Measurements from ENCODE around the gene KLHDC7B. TPM values are rescaled to one million over a fixed set of nuclear protein-coding genes. Genes with fewer than 3 reads are reported as not detected.

Gene KLHDC7B
- total RNA-seq, 5 donors from 2014 or later (not counting 1 experiment from before 2014, with no cell fraction given): 3.7 to 6.7 (median 5.4) TPM

DNA sequence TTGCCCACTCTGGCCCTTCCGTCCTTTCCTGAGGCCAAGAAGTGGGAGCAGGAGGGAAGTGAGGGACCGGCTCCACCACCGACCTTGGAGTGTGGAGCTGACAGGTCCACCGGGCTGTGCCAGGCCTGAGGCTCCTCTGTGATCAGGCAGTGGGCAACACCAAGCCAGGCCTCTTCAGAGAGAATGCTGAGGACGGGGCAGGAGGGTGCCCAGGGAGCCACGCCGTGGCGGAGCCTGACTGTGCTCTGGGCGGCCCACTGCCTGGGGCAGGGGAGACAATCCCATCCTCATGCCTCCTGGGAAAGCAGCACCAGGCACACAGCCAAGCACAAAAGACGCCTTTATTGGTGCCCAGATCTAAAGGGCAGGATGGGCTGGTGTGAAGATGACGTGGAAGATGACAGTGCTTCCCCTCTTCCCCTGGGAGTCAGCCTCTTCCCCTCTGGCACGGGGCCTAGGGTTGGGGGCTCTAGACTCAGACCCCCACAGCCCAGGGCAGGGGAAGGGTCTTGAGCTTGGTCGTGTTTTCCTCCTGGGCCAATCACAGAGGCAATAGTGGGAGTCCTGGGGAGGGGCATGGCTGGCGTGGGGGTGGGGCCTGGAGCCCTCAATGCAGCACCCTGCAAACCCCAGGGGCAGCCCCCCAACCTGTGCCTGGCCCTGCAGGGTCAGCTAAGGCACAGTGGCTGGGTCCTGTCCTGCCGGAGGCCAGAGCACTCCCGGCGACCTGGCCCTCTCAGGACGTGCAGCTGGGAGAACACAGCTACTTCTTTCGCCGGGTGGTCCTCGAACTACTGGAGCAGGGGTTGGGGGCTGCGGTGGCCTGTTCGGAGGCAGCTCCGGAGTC lies 42.8 kb upstream of the KLHDC7B start:
- Mint-ChIP-seq H3K36me3 (no peaks in the 10 kb centered on the region), H3K27me3 (no peaks in the 10 kb centered on the region), H3K27ac (no peak overlapping the region), H3K4me3 (no peak overlapping the region), H3K9me3 (no peaks in the 10 kb centered on the region), H3K4me1 (peaks cover 9 to 11% (median 9%) of the 10 kb centered on the region in 3 donors)
- POLR2A ChIA-PET: no interaction called here
- peaks cover 13 to 33% of the 10 kb centered on the region in 2 donors for H3K36me3 ChIP-seq (ENCODE audit: control insufficient read depth in 2 of 2, extremely low read depth in 1 of 2, insufficient read depth in 1 of 2, low read length in 1 of 2)
- CTCF ChIA-PET: interaction anchor here in 1 of 2 donors (1.1 kb wide), 1 partner anchor 250 kb away, joined by 3 read pairs; no protein-coding TSS in a partner anchor
- H3K9me3 ChIP-seq: no peaks in the 10 kb centered on the region
- no peak overlapping the region for H3K4me3 ChIP-seq (ENCODE audit: control insufficient read depth in 1 of 2, extremely low read depth in 1 of 2, low read length in 1 of 2)
- peaks cover 4 to 33% of the 10 kb centered on the region in 2 experiments for H3K4me1 ChIP-seq (ENCODE audit: control insufficient read depth in 1 of 2, extremely low read depth in 1 of 2, insufficient read depth in 2 of 2, low read length in 2 of 2)
- no peak overlapping the region for H3K27ac ChIP-seq (ENCODE audit: low read length)
- no peak for ATAC-seq (replicated peaks in 1 of 4)
- no peak for DNase-seq
- 96% methylated on average over 19 of the region's 24 CpGs for WGBS (ENCODE audit: insufficient coverage)
- no peaks in the 10 kb centered on the region for H3K27me3 ChIP-seq (replicated peaks in 1 of 2; ENCODE audit: control insufficient read depth in 2 of 2, extremely low read depth in 1 of 2, insufficient read depth in 2 of 2, low read length in 1 of 2)

DNA sequence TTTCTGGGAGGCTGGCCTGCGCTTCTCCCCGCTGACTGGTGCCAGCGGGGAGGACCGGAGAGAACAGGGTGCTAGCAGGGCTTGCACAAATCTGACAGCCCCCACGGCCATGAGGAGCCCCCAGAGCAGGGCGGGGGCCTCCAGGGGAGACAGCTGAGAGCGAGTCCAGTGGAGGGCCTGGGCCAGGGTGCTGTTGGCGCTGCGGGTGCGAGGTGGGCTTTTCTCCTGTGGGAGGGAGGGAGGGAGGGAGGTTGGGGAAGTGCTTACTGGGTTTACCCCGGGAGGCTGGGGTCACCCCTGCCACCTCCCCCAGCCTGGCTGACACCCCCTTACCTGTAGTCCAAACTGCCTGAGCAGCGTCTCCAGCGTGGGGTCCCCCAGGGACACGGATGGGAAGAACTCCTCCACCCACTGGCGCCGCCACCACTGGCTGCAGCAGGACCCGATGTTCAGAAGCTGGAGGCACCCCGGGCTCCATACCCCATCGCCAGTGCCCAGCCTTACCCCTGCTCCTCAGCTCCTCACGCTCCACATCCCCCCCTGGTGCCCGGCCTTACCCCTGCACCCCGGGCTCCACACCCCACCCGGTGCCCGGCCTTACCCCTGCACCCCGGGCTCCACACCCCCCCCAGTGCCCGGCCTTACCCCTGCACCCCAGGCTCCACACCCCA lies 42.1 kb upstream of the KLHDC7B start:
- Mint-ChIP-seq H3K27ac (no peak overlapping the region), H3K9me3 (no peaks in the 10 kb centered on the region), H3K27me3 (no peaks in the 10 kb centered on the region), H3K36me3 (no peaks in the 10 kb centered on the region), H3K4me1 (peaks cover 8 to 13% (median 12%) of the 10 kb centered on the region in 3 donors), H3K4me3 (no peak overlapping the region)
- no peak overlapping the region for H3K27ac ChIP-seq (ENCODE audit: low read length)
- no peaks in the 10 kb centered on the region for H3K9me3 ChIP-seq
- CTCF ChIA-PET: no interaction called here
- 96% methylated on average over 19 of the region's 26 CpGs for WGBS (ENCODE audit: insufficient coverage)
- peaks cover 13 to 33% of the 10 kb centered on the region in 2 donors for H3K36me3 ChIP-seq (ENCODE audit: control insufficient read depth in 2 of 2, extremely low read depth in 1 of 2, insufficient read depth in 1 of 2, low read length in 1 of 2)
- no peaks in the 10 kb centered on the region for H3K27me3 ChIP-seq (replicated peaks in 1 of 2; ENCODE audit: control insufficient read depth in 2 of 2, extremely low read depth in 1 of 2, insufficient read depth in 2 of 2, low read length in 1 of 2)
- POLR2A ChIA-PET: no interaction called here
- ATAC-seq (replicated peaks in 1 of 4) (no peak), DNase-seq (no peak)
- no peak overlapping the region for H3K4me3 ChIP-seq (ENCODE audit: control insufficient read depth in 1 of 2, extremely low read depth in 1 of 2, low read length in 1 of 2)
- H3K4me1 ChIP-seq (ENCODE audit: control insufficient read depth in 1 of 2, extremely low read depth in 1 of 2, insufficient read depth in 2 of 2, low read length in 2 of 2): peaks cover 7 to 28% of the 10 kb centered on the region in 2 experiments

DNA sequence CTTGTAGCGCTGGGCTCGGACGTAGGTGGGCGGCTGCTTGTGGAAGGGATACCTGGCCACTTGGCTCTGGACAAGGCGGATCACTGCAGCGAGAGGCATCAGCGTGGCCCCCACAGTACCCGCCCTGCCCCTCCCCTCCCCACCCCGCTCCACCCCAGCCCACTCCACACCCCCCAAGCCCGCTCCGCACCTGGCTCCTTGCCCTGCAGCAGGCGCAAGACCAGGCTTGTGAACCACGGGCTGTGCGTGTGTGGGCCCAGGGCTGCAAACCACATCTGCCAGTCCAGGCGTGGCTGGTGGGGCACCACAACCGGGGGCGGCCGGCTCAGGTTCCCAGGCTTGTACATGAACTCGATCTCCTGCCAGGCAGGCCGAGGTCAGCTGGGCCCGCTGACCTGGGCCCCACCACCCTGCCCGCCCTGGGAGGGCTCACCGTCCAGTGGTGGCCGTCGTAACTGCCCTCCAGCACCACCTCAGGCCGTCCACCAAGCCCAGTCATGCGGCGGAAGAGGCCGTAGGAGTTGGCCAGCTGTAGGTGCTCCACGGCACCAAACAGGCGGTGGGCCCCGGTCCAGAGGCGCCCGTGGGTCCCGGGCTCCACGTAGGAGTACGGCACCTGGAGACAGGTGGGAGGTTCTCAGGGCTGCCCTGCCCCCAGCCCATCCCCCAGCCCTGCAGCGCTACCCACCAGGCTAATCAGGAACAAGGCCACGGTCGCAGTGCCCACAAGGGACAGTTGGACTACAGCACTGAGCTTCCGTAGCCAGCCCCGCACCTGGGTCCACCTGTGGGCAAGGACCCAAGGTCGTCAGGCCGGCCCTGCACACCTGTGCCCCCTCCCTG lies 41.1 kb upstream of the KLHDC7B start:
- peaks cover 18 to 23% (median 20%) of the 10 kb centered on the region in 3 donors for H3K4me1 Mint-ChIP-seq
- ATAC-seq (replicated peaks in 1 of 4) (no peak), DNase-seq (no peak)
- H3K4me3 Mint-ChIP-seq: no peak overlapping the region
- H3K36me3 ChIP-seq (ENCODE audit: control insufficient read depth in 2 of 2, extremely low read depth in 1 of 2, insufficient read depth in 1 of 2, low read length in 1 of 2): peaks cover 13 to 33% of the 10 kb centered on the region in 2 donors
- H3K4me3 ChIP-seq (ENCODE audit: control insufficient read depth in 1 of 2, extremely low read depth in 1 of 2, low read length in 1 of 2): no peak overlapping the region
- 92% methylated on average over 33 of the region's 44 CpGs for WGBS (ENCODE audit: insufficient coverage)
- peaks cover 15 to 30% of the 10 kb centered on the region in 2 experiments for H3K4me1 ChIP-seq (ENCODE audit: control insufficient read depth in 1 of 2, extremely low read depth in 1 of 2, insufficient read depth in 2 of 2, low read length in 2 of 2)
- H3K36me3 Mint-ChIP-seq: no peaks in the 10 kb centered on the region
- ChIA-PET POLR2A (interaction anchor here in 1 of 2 donors (0.5 kb wide), 1 partner anchor 139 kb away, joined by 6 read pairs; no protein-coding TSS in a partner anchor), CTCF (no interaction called here)
- H3K27me3 ChIP-seq (replicated peaks in 1 of 2; ENCODE audit: control insufficient read depth in 2 of 2, extremely low read depth in 1 of 2, insufficient read depth in 2 of 2, low read length in 1 of 2): no peaks in the 10 kb centered on the region
- no peak overlapping the region for H3K27ac Mint-ChIP-seq
- H3K27me3 Mint-ChIP-seq: no peaks in the 10 kb centered on the region
- H3K9me3 Mint-ChIP-seq: no peaks in the 10 kb centered on the region
- no peak overlapping the region for H3K27ac ChIP-seq (ENCODE audit: low read length)
- H3K9me3 ChIP-seq: no peaks in the 10 kb centered on the region

DNA sequence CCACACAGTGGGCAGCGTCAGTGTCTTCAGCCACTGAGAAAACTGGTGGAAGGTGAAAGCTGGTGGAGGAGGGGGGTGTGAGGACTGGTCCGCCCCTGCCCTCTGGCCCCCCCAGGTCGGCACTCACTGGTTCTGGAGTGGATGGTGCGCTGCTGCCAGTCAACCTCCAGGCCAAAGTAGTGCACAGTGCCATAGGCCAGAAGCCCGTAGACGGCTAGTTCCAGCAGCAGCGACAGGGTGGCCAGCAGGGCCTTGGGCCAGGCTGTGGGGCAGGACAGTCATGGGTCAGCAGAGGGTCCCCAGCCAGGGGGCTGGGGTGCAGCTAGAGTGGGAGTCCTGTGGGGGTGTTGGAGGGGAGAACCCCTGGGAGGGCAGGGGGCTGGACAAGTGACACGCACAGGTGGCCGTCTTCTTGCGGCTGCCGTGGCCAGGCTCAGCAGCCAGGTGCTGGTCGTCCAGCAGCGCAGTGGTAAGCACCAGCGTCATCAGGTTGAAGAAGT lies 40.4 kb upstream of the KLHDC7B start:
- no peak overlapping the region for H3K27ac Mint-ChIP-seq
- peak overlapping the region in 1 of 3 donors; percentile 94 for H3K4me3 Mint-ChIP-seq
- H3K27me3 Mint-ChIP-seq: no peaks in the 10 kb centered on the region
- no peaks in the 10 kb centered on the region for H3K9me3 ChIP-seq
- no peaks in the 10 kb centered on the region for H3K9me3 Mint-ChIP-seq
- no peak overlapping the region for H3K27ac ChIP-seq (ENCODE audit: low read length)
- H3K4me1 Mint-ChIP-seq: peaks cover 20 to 24% (median 21%) of the 10 kb centered on the region in 3 donors
- ATAC-seq (replicated peaks in 1 of 4) (no peak), DNase-seq (no peak)
- peaks cover 15 to 30% of the 10 kb centered on the region in 2 experiments for H3K4me1 ChIP-seq (ENCODE audit: control insufficient read depth in 1 of 2, extremely low read depth in 1 of 2, insufficient read depth in 2 of 2, low read length in 2 of 2)
- ChIA-PET CTCF (no interaction called here), POLR2A (interaction anchor here in 1 of 2 donors (0.5 kb wide), 1 partner anchor 139 kb away, joined by 6 read pairs; no protein-coding TSS in a partner anchor)
- H3K4me3 ChIP-seq (ENCODE audit: control insufficient read depth in 1 of 2, extremely low read depth in 1 of 2, low read length in 1 of 2): no peak overlapping the region
- no peaks in the 10 kb centered on the region for H3K36me3 Mint-ChIP-seq
- 95% methylated on average over 10 of the region's 14 CpGs for WGBS (ENCODE audit: insufficient coverage)
- no peaks in the 10 kb centered on the region for H3K27me3 ChIP-seq (replicated peaks in 1 of 2; ENCODE audit: control insufficient read depth in 2 of 2, extremely low read depth in 1 of 2, insufficient read depth in 2 of 2, low read length in 1 of 2)
- H3K36me3 ChIP-seq (ENCODE audit: control insufficient read depth in 2 of 2, extremely low read depth in 1 of 2, insufficient read depth in 1 of 2, low read length in 1 of 2): peaks cover 13 to 33% of the 10 kb centered on the region in 2 donors

DNA sequence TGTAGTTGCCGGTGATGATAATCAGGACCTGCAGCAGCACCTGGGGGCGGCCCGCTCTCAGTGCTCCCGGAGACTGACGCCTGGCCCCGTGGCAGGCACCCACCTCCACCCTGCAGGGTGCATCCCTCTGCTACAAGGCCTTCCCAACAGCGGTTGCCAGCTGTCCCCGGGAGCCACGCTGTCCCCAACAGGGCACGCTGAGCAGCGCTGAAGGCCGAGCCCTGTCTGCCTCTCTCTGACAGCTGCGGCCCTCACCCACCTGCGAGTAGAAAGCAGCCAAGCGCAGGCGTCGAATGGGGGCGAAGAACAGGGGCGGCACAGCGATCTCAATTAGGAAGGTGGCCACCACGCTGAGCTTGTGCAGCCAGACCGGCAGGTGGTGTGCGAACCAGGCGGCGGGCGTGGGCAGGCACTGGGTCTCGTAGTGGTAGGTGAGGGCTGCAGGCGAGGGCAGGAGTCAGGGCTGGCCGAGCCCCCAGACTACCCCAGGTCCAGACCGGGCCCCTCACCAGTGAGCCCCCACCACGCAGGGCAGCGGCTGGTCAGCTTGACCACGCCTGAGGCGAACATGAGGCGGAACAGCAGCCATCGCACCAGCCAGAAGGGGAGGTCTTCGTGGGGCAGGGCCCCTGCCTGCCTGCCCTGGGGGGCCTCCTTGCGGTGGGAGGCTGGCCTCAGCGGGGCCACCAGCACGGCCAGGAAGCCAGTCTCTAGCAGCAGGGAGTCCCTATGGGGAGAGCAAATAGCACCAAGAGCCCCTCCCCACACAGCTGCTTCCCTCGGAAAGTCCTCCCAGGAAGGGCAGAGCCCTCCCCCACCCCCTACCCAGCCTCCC lies 39.7 kb upstream of the KLHDC7B start:
- no peak for DNase-seq
- ATAC-seq (replicated peaks in 1 of 4): no peak
- Mint-ChIP-seq H3K9me3 (no peaks in the 10 kb centered on the region), H3K4me1 (peaks cover 20 to 24% (median 21%) of the 10 kb centered on the region in 3 donors), H3K4me3 (peak overlapping the region; percentile 92 to 94 (median 93)), H3K27ac (no peak overlapping the region), H3K36me3 (no peaks in the 10 kb centered on the region), H3K27me3 (no peaks in the 10 kb centered on the region)
- H3K4me1 ChIP-seq (ENCODE audit: control insufficient read depth in 1 of 2, extremely low read depth in 1 of 2, insufficient read depth in 2 of 2, low read length in 2 of 2): peaks cover 15 to 30% of the 10 kb centered on the region in 2 experiments
- CTCF ChIA-PET: no interaction called here
- no peak overlapping the region for H3K4me3 ChIP-seq (ENCODE audit: control insufficient read depth in 1 of 2, extremely low read depth in 1 of 2, low read length in 1 of 2)
- H3K27me3 ChIP-seq (replicated peaks in 1 of 2; ENCODE audit: control insufficient read depth in 2 of 2, extremely low read depth in 1 of 2, insufficient read depth in 2 of 2, low read length in 1 of 2): no peaks in the 10 kb centered on the region
- POLR2A ChIA-PET: no interaction called here
- WGBS (ENCODE audit: insufficient coverage): 97% methylated on average over 36 of the region's 41 CpGs
- H3K9me3 ChIP-seq: no peaks in the 10 kb centered on the region
- peak overlapping the region; percentile 84 for H3K27ac ChIP-seq (ENCODE audit: low read length)
- peaks cover 13 to 33% of the 10 kb centered on the region in 2 donors for H3K36me3 ChIP-seq (ENCODE audit: control insufficient read depth in 2 of 2, extremely low read depth in 1 of 2, insufficient read depth in 1 of 2, low read length in 1 of 2)

Measured in T-cell (primary cell).